HEK293 (cell line): ENCODE data around the gene IRF8.

Experiments
- GLI4 ChIP-seq: fragments of 450-650 bp; formaldehyde crosslinking; IDR thresholded peaks from 2 replicates; pipeline ENCODE4 v1.5.1; 2016; ENCODE audit warnings: missing biosample characterization, missing genetic modification characterization
- PBX3 ChIP-seq: sonication (generic); formaldehyde crosslinking; IDR thresholded peaks from 2 replicates; pipeline ENCODE4 v1.8.1; 2022; ENCODE audit warnings: mild to moderate bottlenecking, moderate library complexity, missing genetic modification reagents
- ZBTB49 ChIP-seq: fragments of 450-650 bp; formaldehyde crosslinking; IDR thresholded peaks from 2 replicates; pipeline ENCODE4 v1.5.1; 2016; ENCODE audit warnings: missing biosample characterization, missing genetic modification characterization, low read depth
- ZBTB7A ChIP-seq: fragments of 450-650 bp; formaldehyde crosslinking; IDR thresholded peaks from 2 replicates; pipeline ENCODE4 v1.5.1; 2016; ENCODE audit warnings: low read depth, missing biosample characterization, missing genetic modification characterization
- ZNF112 ChIP-seq: fragments of 450-650 bp; formaldehyde crosslinking; IDR thresholded peaks from 2 replicates; pipeline ENCODE4 v1.5.0; 2017; ENCODE audit warnings: missing biosample characterization, missing genetic modification characterization
- ZNF114 ChIP-seq: fragments of 450-650 bp; formaldehyde crosslinking; IDR thresholded peaks from 2 replicates; pipeline ENCODE4 v1.5.0; 2017; ENCODE audit warnings: missing biosample characterization, missing genetic modification characterization
- ZNF133 ChIP-seq: fragments of 450-650 bp; formaldehyde crosslinking; IDR thresholded peaks from 2 replicates; pipeline ENCODE4 v1.5.1; 2016; ENCODE audit warnings: missing biosample characterization, missing genetic modification characterization
- ZNF146 ChIP-seq: fragments of 450-650 bp; formaldehyde crosslinking; IDR thresholded peaks from 2 replicates; pipeline ENCODE4 v1.5.1; 2016; ENCODE audit warnings: missing biosample characterization, missing genetic modification characterization
- ZNF148 ChIP-seq: fragments of 450-650 bp; formaldehyde crosslinking; IDR thresholded peaks from 2 replicates; pipeline ENCODE4 v1.5.0; 2017; ENCODE audit warnings: missing biosample characterization, missing genetic modification characterization, borderline replicate concordance
- ZNF202 ChIP-seq: fragments of 450-650 bp; formaldehyde crosslinking; IDR thresholded peaks from 2 replicates; pipeline ENCODE4 v1.5.1; 2016; ENCODE audit warnings: missing biosample characterization, missing genetic modification characterization, borderline replicate concordance
- ZNF223 ChIP-seq: fragments of 450-650 bp; formaldehyde crosslinking; IDR thresholded peaks from 2 replicates; pipeline ENCODE4 v1.5.1; 2016; ENCODE audit warnings: missing biosample characterization, missing genetic modification characterization
- ZNF24 ChIP-seq: fragments of 450-650 bp; formaldehyde crosslinking; IDR thresholded peaks from 2 replicates; pipeline ENCODE4 v1.5.1; 2016; ENCODE audit warnings: missing biosample characterization, missing genetic modification characterization
- ZNF248 ChIP-seq: fragments of 450-650 bp; formaldehyde crosslinking; IDR thresholded peaks from 2 replicates; pipeline ENCODE4 v1.5.1; 2017; ENCODE audit warnings: missing biosample characterization, missing genetic modification characterization
- ZNF274 ChIP-seq, 2 experiments: fragments of 200-500 bp in 1 of 2; fragments of 450-650 bp in 1 of 2; sonication (Bioruptor generic) in 1 of 2; formaldehyde crosslinking in 1 of 2; IDR thresholded peaks; 2 replicates each; pipeline versions ENCODE4 v1.5.1 to v1.6.1; 2014 to 2016; ENCODE audit warnings: borderline replicate concordance in 1 of 2, inconsistent platforms in 1 of 2, low read length in 1 of 2, missing biosample characterization in 1 of 2, missing genetic modification characterization in 1 of 2
- ZNF292 ChIP-seq: fragments of 450-650 bp; formaldehyde crosslinking; IDR thresholded peaks from 2 replicates; pipeline ENCODE4 v1.5.1; 2016; ENCODE audit warnings: low read depth, missing biosample characterization, missing genetic modification characterization, borderline replicate concordance
- ZNF423 ChIP-seq: fragments of 450-650 bp; formaldehyde crosslinking; IDR thresholded peaks from 2 replicates; pipeline ENCODE4 v1.5.1; 2016; ENCODE audit warnings: missing biosample characterization, missing genetic modification characterization
- ZNF501 ChIP-seq: fragments of 450-650 bp; formaldehyde crosslinking; IDR thresholded peaks from 2 replicates; pipeline ENCODE4 v1.5.1; 2016; ENCODE audit warnings: missing biosample characterization, missing genetic modification characterization
- ZNF555 ChIP-seq: fragments of 450-650 bp; formaldehyde crosslinking; conservative IDR thresholded peaks from 2 replicates; pipeline ENCODE4 v1.5.1; 2017; ENCODE audit warnings: missing biosample characterization, mild to moderate bottlenecking, missing genetic modification characterization, inconsistent platforms
- ZNF558 ChIP-seq: fragments of 450-650 bp; formaldehyde crosslinking; IDR thresholded peaks from 2 replicates; pipeline ENCODE4 v1.5.1; 2016; ENCODE audit warnings: missing biosample characterization, missing genetic modification characterization
- ZNF561 ChIP-seq: fragments of 450-650 bp; IDR thresholded peaks from 2 replicates; pipeline ENCODE4 v1.5.1; 2018; ENCODE audit warnings: missing biosample characterization, missing genetic modification characterization, borderline replicate concordance
- ZNF624 ChIP-seq: fragments of 450-650 bp; formaldehyde crosslinking; IDR thresholded peaks from 2 replicates; pipeline ENCODE4 v1.5.1; 2017; ENCODE audit warnings: missing biosample characterization, missing genetic modification characterization
- ZNF785 ChIP-seq: fragments of 450-650 bp; formaldehyde crosslinking; IDR thresholded peaks from 2 replicates; pipeline ENCODE4 v1.5.1; 2016; ENCODE audit warnings: missing biosample characterization, missing genetic modification characterization
- TF ChIP-seq, protein P1 (sequence below): fragments of 450-650 bp; formaldehyde crosslinking; IDR thresholded peaks from 2 replicates; pipeline ENCODE4 v1.5.1; 2016; ENCODE audit warnings: missing biosample characterization, missing genetic modification characterization, borderline replicate concordance
- TF ChIP-seq, protein P2 (sequence below): fragments of 450-650 bp; formaldehyde crosslinking; IDR thresholded peaks from 2 replicates; pipeline ENCODE4 v1.5.1; 2017; ENCODE audit warnings: missing biosample characterization, missing genetic modification characterization

The IRF8 gene

GRCh38 chr16:85898521-85899442 lies at the start of gene IRF8 (continued):
- TF ChIP-seq, protein P1, sequence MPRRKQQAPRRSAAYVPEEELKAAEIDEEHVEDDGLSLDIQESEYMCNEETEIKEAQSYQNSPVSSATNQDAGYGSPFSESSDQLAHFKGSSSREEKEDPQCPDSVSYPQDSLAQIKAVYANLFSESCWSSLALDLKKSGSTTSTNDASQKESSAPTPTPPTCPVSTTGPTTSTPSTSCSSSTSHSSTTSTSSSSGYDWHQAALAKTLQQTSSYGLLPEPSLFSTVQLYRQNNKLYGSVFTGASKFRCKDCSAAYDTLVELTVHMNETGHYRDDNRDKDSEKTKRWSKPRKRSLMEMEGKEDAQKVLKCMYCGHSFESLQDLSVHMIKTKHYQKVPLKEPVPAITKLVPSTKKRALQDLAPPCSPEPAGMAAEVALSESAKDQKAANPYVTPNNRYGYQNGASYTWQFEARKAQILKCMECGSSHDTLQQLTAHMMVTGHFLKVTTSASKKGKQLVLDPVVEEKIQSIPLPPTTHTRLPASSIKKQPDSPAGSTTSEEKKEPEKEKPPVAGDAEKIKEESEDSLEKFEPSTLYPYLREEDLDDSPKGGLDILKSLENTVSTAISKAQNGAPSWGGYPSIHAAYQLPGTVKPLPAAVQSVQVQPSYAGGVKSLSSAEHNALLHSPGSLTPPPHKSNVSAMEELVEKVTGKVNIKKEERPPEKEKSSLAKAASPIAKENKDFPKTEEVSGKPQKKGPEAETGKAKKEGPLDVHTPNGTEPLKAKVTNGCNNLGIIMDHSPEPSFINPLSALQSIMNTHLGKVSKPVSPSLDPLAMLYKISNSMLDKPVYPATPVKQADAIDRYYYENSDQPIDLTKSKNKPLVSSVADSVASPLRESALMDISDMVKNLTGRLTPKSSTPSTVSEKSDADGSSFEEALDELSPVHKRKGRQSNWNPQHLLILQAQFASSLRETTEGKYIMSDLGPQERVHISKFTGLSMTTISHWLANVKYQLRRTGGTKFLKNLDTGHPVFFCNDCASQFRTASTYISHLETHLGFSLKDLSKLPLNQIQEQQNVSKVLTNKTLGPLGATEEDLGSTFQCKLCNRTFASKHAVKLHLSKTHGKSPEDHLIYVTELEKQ (tag by site-specific recombination) = no peak
- TF ChIP-seq ZNF114 (tag by site-specific recombination) (no peak), ZNF785 (tag by site-specific recombination) (no peak), ZNF501 (tag by site-specific recombination) (no peak), ZBTB49 (tag by site-specific recombination) (no peak), GLI4 (tag by site-specific recombination) (no peak), ZNF148 (no peak), ZNF274 (IDR thresholded peaks at IDR 0.05; ENCODE audit: low read length) (no peak), ZNF274 (tag by site-specific recombination; IDR thresholded peaks at IDR 0.05; ENCODE audit: borderline replicate concordance) (no peak), PBX3 (CRISPR knock-in tag) (peak; percentile 94), ZNF133 (tag by site-specific recombination) (no peak), ZBTB7A (no peak), ZNF292 (tag by site-specific recombination) (no peak), ZNF423 (no peak), ZNF223 (tag by site-specific recombination) (no peak), ZNF558 (tag by site-specific recombination) (no peak), ZNF112 (no peak), ZNF555 (no peak), ZNF561 (tag by site-specific recombination) (no peak; the same call in 1 of the 2 replicates), ZNF202 (tag by site-specific recombination) (no peak), ZNF248 (tag by site-specific recombination) (no peak), ZNF24 (tag by site-specific recombination) (no peak), ZNF146 (tag by site-specific recombination) (no peak), ZNF624 (tag by site-specific recombination) (no peak)
- TF ChIP-seq, protein P2, sequence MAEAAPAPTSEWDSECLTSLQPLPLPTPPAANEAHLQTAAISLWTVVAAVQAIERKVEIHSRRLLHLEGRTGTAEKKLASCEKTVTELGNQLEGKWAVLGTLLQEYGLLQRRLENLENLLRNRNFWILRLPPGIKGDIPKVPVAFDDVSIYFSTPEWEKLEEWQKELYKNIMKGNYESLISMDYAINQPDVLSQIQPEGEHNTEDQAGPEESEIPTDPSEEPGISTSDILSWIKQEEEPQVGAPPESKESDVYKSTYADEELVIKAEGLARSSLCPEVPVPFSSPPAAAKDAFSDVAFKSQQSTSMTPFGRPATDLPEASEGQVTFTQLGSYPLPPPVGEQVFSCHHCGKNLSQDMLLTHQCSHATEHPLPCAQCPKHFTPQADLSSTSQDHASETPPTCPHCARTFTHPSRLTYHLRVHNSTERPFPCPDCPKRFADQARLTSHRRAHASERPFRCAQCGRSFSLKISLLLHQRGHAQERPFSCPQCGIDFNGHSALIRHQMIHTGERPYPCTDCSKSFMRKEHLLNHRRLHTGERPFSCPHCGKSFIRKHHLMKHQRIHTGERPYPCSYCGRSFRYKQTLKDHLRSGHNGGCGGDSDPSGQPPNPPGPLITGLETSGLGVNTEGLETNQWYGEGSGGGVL (tag by site-specific recombination) = no peak; the same call in 1 of the 2 replicates
